ENCODE results near the gene MTCH1.

DNA sequence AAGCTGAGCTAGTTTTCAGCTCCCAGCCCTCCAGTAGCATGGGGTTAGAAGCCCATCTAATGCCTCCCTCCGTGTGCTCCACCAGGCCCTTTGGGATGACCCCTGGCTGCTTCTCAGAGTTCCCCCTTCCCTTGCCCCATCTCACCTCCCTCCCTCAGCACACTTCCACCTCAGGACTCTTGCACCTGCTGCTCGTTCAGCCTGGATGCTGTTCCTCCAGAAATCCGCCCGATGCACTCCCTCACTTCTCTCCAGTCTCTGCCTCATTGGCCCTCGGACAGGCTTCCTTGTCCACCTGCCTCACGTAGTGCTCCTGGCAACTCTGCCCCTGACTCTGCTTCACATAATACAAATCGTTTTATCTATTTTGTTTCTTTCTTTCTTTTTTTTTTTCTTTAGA is 46.2 kb upstream of the MTCH1 start:
- TF ChIP-seq POLR2AphosphoS5 (IDR thresholded peaks at IDR 0.05; ENCODE audit: low read depth, low read length) (no peak), POU2F2 (IDR thresholded peaks at IDR 0.05; ENCODE audit: low read depth, low read length) (no peak), POLR2A (IDR thresholded peaks at IDR 0.05; ENCODE audit: low read depth, low read length) (no peak)

Measured in GM12891 (cell line).